ENCODE measurements around the gene GALNT14. TPM values are rescaled to one million over a fixed set of nuclear protein-coding genes. Genes with fewer than 3 reads are reported as not detected.

GALNT14 gene
- total RNA-seq, 1 experiment from 2014 or later = 6.0 TPM

DNA sequence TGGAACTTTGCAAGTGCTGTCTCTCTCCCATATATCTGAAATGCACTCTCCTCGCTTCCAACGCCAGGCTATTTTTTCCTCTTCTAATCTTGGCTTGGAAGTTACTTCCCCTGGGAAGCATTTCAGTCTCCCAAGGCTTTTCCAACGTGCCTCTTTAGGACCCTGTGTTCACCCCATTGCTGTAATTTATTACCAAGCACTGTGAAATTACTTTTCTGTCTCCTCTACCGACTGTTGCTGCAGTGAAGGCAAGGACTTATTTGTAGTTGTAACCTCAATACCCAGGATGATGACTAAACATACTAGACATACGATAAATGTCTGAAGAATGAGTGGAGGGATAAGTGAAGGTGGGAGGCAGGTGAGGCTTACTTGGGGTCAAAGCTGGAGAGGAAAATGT is 163.7 kb downstream of the GALNT14 start:
- no peak overlapping the region for H3K27ac Mint-ChIP-seq
- no peak for DNase-seq (ENCODE audit: low spot score)
- no peaks in the 10 kb centered on the region for H3K27me3 Mint-ChIP-seq (ENCODE audit: low read depth)
- no peak for ATAC-seq
- no peaks in the 10 kb centered on the region; the same call in 1 of the 2 replicates for H3K9me3 Mint-ChIP-seq
- POLR2A ChIA-PET = no interaction called here
- CTCF ChIA-PET = no interaction called here
- H3K4me3 Mint-ChIP-seq = no peak overlapping the region
- H3K4me1 Mint-ChIP-seq = peaks cover 14% of the 10 kb centered on the region
- TF ChIP-seq ZNF416 (CRISPR knock-in tag; IDR thresholded peaks at IDR 0.05) (no peak), ZNF396 (CRISPR knock-in tag; IDR thresholded peaks at IDR 0.05; ENCODE audit: borderline replicate concordance) (no peak), TCF7 (CRISPR knock-in tag; IDR thresholded peaks at IDR 0.05; ENCODE audit: low read depth) (no peak), JAZF1 (CRISPR knock-in tag; IDR thresholded peaks at IDR 0.05) (no peak), PRRX2 (CRISPR knock-in tag; IDR thresholded peaks at IDR 0.05) (no peak)
- TF ChIP-seq, protein P1, sequence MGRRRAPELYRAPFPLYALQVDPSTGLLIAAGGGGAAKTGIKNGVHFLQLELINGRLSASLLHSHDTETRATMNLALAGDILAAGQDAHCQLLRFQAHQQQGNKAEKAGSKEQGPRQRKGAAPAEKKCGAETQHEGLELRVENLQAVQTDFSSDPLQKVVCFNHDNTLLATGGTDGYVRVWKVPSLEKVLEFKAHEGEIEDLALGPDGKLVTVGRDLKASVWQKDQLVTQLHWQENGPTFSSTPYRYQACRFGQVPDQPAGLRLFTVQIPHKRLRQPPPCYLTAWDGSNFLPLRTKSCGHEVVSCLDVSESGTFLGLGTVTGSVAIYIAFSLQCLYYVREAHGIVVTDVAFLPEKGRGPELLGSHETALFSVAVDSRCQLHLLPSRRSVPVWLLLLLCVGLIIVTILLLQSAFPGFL (CRISPR knock-in tag; IDR thresholded peaks at IDR 0.05; ENCODE audit: borderline replicate concordance) = no peak
- 0 out of 2 replicates have a peak, but pooled peaks cover 3% of the 10 kb centered on the region for H3K36me3 Mint-ChIP-seq

DNA sequence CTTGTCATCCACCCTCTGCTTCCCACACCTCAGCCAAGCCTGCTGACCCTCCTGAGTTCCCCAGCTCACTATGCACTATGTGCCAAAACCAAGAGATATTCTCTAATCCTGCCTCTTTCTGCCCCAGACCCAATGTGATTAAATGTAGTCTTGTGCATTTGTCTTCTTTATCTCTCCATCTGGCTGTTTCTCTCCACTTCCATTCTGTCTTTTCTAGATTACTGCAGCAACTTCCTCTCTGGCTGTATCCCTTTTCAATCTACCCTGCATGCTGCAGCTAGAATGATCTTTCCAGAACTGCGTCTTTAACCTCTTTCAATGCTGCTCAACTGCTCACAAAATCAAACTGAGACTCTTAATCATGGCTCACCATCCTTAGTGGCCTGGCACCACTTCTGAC is 164.1 kb downstream of the GALNT14 start:
- DNase-seq (ENCODE audit: low spot score) (no peak), ATAC-seq (no peak)
- Mint-ChIP-seq H3K27me3 (ENCODE audit: low read depth) (no peaks in the 10 kb centered on the region), H3K9me3 (no peaks in the 10 kb centered on the region; the same call in 1 of the 2 replicates), H3K27ac (no peak overlapping the region), H3K4me3 (no peak overlapping the region), H3K4me1 (peaks cover 12% of the 10 kb centered on the region), H3K36me3 (0 out of 2 replicates have a peak, but pooled peaks cover 3% of the 10 kb centered on the region)
- POLR2A ChIA-PET = no interaction called here
- CTCF ChIA-PET = no interaction called here
- TF ChIP-seq, protein P2, sequence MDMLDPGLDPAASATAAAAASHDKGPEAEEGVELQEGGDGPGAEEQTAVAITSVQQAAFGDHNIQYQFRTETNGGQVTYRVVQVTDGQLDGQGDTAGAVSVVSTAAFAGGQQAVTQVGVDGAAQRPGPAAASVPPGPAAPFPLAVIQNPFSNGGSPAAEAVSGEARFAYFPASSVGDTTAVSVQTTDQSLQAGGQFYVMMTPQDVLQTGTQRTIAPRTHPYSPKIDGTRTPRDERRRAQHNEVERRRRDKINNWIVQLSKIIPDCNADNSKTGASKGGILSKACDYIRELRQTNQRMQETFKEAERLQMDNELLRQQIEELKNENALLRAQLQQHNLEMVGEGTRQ (CRISPR knock-in tag; IDR thresholded peaks at IDR 0.05) = no peak
- TF ChIP-seq FOXJ3 (CRISPR knock-in tag; IDR thresholded peaks at IDR 0.05; ENCODE audit: borderline replicate concordance) (no peak), ATF1 (CRISPR knock-in tag; IDR thresholded peaks at IDR 0.05) (no peak), NFATC4 (CRISPR knock-in tag; IDR thresholded peaks at IDR 0.05) (no peak), KAT7 (CRISPR knock-in tag; IDR thresholded peaks at IDR 0.05; ENCODE audit: borderline replicate concordance) (no peak), NR1H2 (CRISPR knock-in tag; IDR thresholded peaks at IDR 0.05) (no peak), SMAD4 (CRISPR knock-in tag; IDR thresholded peaks at IDR 0.05) (no peak), GRHL2 (CRISPR knock-in tag; IDR thresholded peaks at IDR 0.05; ENCODE audit: insufficient replicate concordance, severe bottlenecking) (no peak)
- TF ChIP-seq, protein P3, sequence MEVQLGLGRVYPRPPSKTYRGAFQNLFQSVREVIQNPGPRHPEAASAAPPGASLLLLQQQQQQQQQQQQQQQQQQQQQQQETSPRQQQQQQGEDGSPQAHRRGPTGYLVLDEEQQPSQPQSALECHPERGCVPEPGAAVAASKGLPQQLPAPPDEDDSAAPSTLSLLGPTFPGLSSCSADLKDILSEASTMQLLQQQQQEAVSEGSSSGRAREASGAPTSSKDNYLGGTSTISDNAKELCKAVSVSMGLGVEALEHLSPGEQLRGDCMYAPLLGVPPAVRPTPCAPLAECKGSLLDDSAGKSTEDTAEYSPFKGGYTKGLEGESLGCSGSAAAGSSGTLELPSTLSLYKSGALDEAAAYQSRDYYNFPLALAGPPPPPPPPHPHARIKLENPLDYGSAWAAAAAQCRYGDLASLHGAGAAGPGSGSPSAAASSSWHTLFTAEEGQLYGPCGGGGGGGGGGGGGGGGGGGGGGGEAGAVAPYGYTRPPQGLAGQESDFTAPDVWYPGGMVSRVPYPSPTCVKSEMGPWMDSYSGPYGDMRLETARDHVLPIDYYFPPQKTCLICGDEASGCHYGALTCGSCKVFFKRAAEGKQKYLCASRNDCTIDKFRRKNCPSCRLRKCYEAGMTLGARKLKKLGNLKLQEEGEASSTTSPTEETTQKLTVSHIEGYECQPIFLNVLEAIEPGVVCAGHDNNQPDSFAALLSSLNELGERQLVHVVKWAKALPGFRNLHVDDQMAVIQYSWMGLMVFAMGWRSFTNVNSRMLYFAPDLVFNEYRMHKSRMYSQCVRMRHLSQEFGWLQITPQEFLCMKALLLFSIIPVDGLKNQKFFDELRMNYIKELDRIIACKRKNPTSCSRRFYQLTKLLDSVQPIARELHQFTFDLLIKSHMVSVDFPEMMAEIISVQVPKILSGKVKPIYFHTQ (CRISPR knock-in tag; IDR thresholded peaks at IDR 0.05) = no peak
- TF ChIP-seq, protein P4, sequence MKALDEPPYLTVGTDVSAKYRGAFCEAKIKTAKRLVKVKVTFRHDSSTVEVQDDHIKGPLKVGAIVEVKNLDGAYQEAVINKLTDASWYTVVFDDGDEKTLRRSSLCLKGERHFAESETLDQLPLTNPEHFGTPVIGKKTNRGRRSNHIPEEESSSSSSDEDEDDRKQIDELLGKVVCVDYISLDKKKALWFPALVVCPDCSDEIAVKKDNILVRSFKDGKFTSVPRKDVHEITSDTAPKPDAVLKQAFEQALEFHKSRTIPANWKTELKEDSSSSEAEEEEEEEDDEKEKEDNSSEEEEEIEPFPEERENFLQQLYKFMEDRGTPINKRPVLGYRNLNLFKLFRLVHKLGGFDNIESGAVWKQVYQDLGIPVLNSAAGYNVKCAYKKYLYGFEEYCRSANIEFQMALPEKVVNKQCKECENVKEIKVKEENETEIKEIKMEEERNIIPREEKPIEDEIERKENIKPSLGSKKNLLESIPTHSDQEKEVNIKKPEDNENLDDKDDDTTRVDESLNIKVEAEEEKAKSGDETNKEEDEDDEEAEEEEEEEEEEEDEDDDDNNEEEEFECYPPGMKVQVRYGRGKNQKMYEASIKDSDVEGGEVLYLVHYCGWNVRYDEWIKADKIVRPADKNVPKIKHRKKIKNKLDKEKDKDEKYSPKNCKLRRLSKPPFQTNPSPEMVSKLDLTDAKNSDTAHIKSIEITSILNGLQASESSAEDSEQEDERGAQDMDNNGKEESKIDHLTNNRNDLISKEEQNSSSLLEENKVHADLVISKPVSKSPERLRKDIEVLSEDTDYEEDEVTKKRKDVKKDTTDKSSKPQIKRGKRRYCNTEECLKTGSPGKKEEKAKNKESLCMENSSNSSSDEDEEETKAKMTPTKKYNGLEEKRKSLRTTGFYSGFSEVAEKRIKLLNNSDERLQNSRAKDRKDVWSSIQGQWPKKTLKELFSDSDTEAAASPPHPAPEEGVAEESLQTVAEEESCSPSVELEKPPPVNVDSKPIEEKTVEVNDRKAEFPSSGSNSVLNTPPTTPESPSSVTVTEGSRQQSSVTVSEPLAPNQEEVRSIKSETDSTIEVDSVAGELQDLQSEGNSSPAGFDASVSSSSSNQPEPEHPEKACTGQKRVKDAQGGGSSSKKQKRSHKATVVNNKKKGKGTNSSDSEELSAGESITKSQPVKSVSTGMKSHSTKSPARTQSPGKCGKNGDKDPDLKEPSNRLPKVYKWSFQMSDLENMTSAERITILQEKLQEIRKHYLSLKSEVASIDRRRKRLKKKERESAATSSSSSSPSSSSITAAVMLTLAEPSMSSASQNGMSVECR (CRISPR knock-in tag; IDR thresholded peaks at IDR 0.05; ENCODE audit: borderline replicate concordance) = no peak
- TF ChIP-seq, protein P5, sequence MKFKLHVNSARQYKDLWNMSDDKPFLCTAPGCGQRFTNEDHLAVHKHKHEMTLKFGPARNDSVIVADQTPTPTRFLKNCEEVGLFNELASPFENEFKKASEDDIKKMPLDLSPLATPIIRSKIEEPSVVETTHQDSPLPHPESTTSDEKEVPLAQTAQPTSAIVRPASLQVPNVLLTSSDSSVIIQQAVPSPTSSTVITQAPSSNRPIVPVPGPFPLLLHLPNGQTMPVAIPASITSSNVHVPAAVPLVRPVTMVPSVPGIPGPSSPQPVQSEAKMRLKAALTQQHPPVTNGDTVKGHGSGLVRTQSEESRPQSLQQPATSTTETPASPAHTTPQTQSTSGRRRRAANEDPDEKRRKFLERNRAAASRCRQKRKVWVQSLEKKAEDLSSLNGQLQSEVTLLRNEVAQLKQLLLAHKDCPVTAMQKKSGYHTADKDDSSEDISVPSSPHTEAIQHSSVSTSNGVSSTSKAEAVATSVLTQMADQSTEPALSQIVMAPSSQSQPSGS (CRISPR knock-in tag; IDR thresholded peaks at IDR 0.05; ENCODE audit: borderline replicate concordance, low read depth) = no peak
- TF ChIP-seq, protein P6, sequence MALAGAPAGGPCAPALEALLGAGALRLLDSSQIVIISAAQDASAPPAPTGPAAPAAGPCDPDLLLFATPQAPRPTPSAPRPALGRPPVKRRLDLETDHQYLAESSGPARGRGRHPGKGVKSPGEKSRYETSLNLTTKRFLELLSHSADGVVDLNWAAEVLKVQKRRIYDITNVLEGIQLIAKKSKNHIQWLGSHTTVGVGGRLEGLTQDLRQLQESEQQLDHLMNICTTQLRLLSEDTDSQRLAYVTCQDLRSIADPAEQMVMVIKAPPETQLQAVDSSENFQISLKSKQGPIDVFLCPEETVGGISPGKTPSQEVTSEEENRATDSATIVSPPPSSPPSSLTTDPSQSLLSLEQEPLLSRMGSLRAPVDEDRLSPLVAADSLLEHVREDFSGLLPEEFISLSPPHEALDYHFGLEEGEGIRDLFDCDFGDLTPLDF (CRISPR knock-in tag; IDR thresholded peaks at IDR 0.05) = no peak
- TF ChIP-seq, protein P7, sequence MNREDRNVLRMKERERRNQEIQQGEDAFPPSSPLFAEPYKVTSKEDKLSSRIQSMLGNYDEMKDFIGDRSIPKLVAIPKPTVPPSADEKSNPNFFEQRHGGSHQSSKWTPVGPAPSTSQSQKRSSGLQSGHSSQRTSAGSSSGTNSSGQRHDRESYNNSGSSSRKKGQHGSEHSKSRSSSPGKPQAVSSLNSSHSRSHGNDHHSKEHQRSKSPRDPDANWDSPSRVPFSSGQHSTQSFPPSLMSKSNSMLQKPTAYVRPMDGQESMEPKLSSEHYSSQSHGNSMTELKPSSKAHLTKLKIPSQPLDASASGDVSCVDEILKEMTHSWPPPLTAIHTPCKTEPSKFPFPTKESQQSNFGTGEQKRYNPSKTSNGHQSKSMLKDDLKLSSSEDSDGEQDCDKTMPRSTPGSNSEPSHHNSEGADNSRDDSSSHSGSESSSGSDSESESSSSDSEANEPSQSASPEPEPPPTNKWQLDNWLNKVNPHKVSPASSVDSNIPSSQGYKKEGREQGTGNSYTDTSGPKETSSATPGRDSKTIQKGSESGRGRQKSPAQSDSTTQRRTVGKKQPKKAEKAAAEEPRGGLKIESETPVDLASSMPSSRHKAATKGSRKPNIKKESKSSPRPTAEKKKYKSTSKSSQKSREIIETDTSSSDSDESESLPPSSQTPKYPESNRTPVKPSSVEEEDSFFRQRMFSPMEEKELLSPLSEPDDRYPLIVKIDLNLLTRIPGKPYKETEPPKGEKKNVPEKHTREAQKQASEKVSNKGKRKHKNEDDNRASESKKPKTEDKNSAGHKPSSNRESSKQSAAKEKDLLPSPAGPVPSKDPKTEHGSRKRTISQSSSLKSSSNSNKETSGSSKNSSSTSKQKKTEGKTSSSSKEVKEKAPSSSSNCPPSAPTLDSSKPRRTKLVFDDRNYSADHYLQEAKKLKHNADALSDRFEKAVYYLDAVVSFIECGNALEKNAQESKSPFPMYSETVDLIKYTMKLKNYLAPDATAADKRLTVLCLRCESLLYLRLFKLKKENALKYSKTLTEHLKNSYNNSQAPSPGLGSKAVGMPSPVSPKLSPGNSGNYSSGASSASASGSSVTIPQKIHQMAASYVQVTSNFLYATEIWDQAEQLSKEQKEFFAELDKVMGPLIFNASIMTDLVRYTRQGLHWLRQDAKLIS (CRISPR knock-in tag; IDR thresholded peaks at IDR 0.05; ENCODE audit: borderline replicate concordance) = no peak
